A549 (cell line): ENCODE data around the gene PCBP3.

Source experiments
- CBX8 ChIP-seq: fragments of 200-600 bp; sonication (generic); IDR thresholded peaks from 2 replicates; pipeline ENCODE4 v1.6.1; 2016
- CTCF ChIP-seq: fragments of >200 bp; sonication (Bioruptor Twin); formaldehyde crosslinking; IDR thresholded peaks from 3 replicates; pipeline ENCODE4 v1.5.1; 2016
- FOSL2 ChIP-seq, 2 experiments: fragments of 450-650 bp in 1 of 2; fragments of >200 bp in 1 of 2; sonication (Bioruptor Twin) in 1 of 2; formaldehyde crosslinking; IDR thresholded peaks; 2 replicates each; pipeline versions ENCODE4 v1.5.0 to v1.6.1; 2016 to 2020; ENCODE audit warnings: mild to moderate bottlenecking in 1 of 2, moderate library complexity in 1 of 2
- MAX ChIP-seq: IDR thresholded peaks from 2 replicates; pipeline ENCODE4 v1.6.1; 2012
- MAZ ChIP-seq: fragments of 150-350 bp; IDR thresholded peaks from 2 replicates; pipeline ENCODE4 v1.6.1; 2014; ENCODE audit warnings: antibody characterized with exemption, low read depth, low read length, borderline replicate concordance
- REST ChIP-seq: fragments of 200-600 bp; sonication (generic); IDR thresholded peaks from 2 replicates; pipeline ENCODE4 v1.6.1; 2016; ENCODE audit warnings: antibody characterized with exemption, mild to moderate bottlenecking, moderate library complexity

GRCh38 chr21:45827302-45827692 lies 183.8 kb downstream of the PCBP3 start:
- no peak for TF ChIP-seq CTCF
- no peak for TF ChIP-seq MAZ
- no peak for TF ChIP-seq REST
- no peak for TF ChIP-seq MAX
- no peak for TF ChIP-seq FOSL2 (IDR thresholded peaks at IDR 0.05)
- TF ChIP-seq FOSL2 (CRISPR knock-in tag; IDR thresholded peaks at IDR 0.05), result no peak
- no peak for TF ChIP-seq CBX8
